Spleen (tissue), 11 donors: ENCODE measurements around the gene NRXN3. TPM values are rescaled to one million over a fixed set of nuclear protein-coding genes. Genes with fewer than 3 reads are reported as not detected.
A peak's percentile ranks its signal among the peaks of the same experiment; 100 is the strongest.

Experiments used
- DNase-seq: peaks from one replicate; pipeline ENCODE4 v3.0.0-alpha.2; 2020
- H3K27ac ChIP-seq, 8 donors: fragments of 200-600 bp; sonication (generic) in 7 of 8; 1 replicate in 4 of 8; 2 replicates in 4 of 8; pipeline versions ENCODE4 v1.5.0 to v1.8.0; 2016 to 2021; ENCODE audit warnings: inconsistent platforms in 4 of 8, mild to moderate bottlenecking in 4 of 8, moderate library complexity in 1 of 8
- H3K27me3 ChIP-seq, 7 donors: fragments of 200-600 bp; sonication (generic) in 6 of 7; replicated peaks in 1 of 7; 1 replicate in 4 of 7; 2 replicates in 3 of 7; pipeline versions ENCODE4 v1.5.0 to v1.8.0; 2016 to 2021; ENCODE audit warnings: inconsistent platforms in 3 of 7, mild to moderate bottlenecking in 1 of 7
- H3K36me3 ChIP-seq, 6 donors: fragments of 200-600 bp; sonication (generic) in 5 of 6; 1 replicate in 4 of 6; 2 replicates in 2 of 6; pipeline versions ENCODE4 v1.5.0 to v1.8.0; 2016 to 2021; ENCODE audit warnings: inconsistent platforms in 2 of 6
- H3K4me1 ChIP-seq, 6 donors: fragments of 200-600 bp; sonication (generic) in 5 of 6; 1 replicate in 3 of 6; 2 replicates in 3 of 6; pipeline versions ENCODE4 v1.5.0 to v1.8.0; 2016 to 2021; ENCODE audit warnings: inconsistent platforms in 3 of 6
- H3K4me3 ChIP-seq, 8 donors: fragments of 200-600 bp; sonication (generic) in 7 of 8; 1 replicate in 4 of 8; 2 replicates in 4 of 8; pipeline versions ENCODE4 v1.5.0 to v1.8.0; 2016 to 2021; ENCODE audit warnings: inconsistent platforms in 4 of 8, mild to moderate bottlenecking in 4 of 8, moderate library complexity in 2 of 8
- H3K9me3 ChIP-seq, 8 donors: fragments of 200-600 bp; sonication (generic) in 7 of 8; 1 replicate in 4 of 8; 2 replicates in 4 of 8; pipeline versions ENCODE4 v1.5.0 to v1.8.0; 2016 to 2021; ENCODE audit warnings: inconsistent platforms in 4 of 8
- CTCF ChIP-seq, 11 experiments: fragments of 200-600 bp in 7 of 11; fragments of 450-650 bp in 4 of 11; sonication (generic) in 4 of 11; IDR thresholded peaks in 8 of 11; conservative IDR thresholded peaks in 3 of 11; 1 replicate in 7 of 11; 2 replicates in 4 of 11; pipeline versions ENCODE4 v1.4.0 to v1.8.0; 2016 to 2021; ENCODE audit warnings: antibody characterized with exemption in 11 of 11, inconsistent platforms in 4 of 11, mild to moderate bottlenecking in 1 of 11
- POLR2A ChIP-seq, 3 donors: fragments of 450-650 bp; IDR thresholded peaks; one replicate each; pipeline ENCODE4 v1.5.1; 2017; ENCODE audit warnings: antibody characterized with exemption in 3 of 3, mild to moderate bottlenecking in 1 of 3
- POLR2AphosphoS5 ChIP-seq, 3 donors: sonication (generic); formaldehyde crosslinking; IDR thresholded peaks; one replicate each; pipeline ENCODE4 v1.5.1; 2017; ENCODE audit warnings: antibody characterized with exemption in 3 of 3
- WGBS, 5 donors: extraction: QIAGEN DNeasy Blood & Tissue Kit in 3 of 5; methylation state at CpG; one replicate each; pipeline versions ENCODE4 v1.1.5 to v1.1.7; 2013 to 2018; 5-methylcytosine and 5-hydroxymethylcytosine counted together
- intact Hi-C: fragments of 100-400 bp; cut with DNase I; formaldehyde crosslinking; loops from one replicate; pipeline ENCODE4 v1.15.0; 2023; ENCODE audit warnings: low total_unique reads
- polyA plus RNA-seq, 3 donors: library from polyadenylated mRNA; stranded (reverse); fragments of 200-250 nt; gene quantifications; one replicate each; pipeline ENCODE4 v1.2.1, GENCODE V29; 2013
- total RNA-seq, 7 donors: library from RNA; depleted of rRNA in 3 of 7; stranded (reverse); fragments of >200 nt in 3 of 7; fragmentation: NEBNext Ultra II Directional in 4 of 7; extraction: Animal tissue kit (Norgen Biotek cat#: 25700) in 4 of 7; gene quantifications; one replicate each; pipeline versions ENCODE4 v1.1.0 to v1.2.1, GENCODE V29; 2016 to 2021
- donor health status: healthy with polysubstance abuse.
- donor health status: DM: no; HTN: no; CAD: no; lungs with moderate emphysema.
- donor health status: DM: no; HTN: no; CAD: no.
- donor health status: Bipolar disorder and iron deficiency.
- donor health status: healthy.
- donor health status: DM: no; HTN: no; CAD: no.
- donor health status: DM: yes; HTN: yes; CAD: no.

The NRXN3 gene
- total and polyA plus RNA-seq, 10 donors = 0.21 to 11.5 (median 1.6) TPM

GRCh38 chr14:78927261-78927660, 757.1 kb downstream of the NRXN3 start:
- intact Hi-C loops = no loop called here
- 78 to 86% (median 82%) methylated on average over 3 of the region's 3 CpGs for WGBS, 5 donors
- no peak overlapping the region for H3K4me3 ChIP-seq

GRCh38 chr14:78933166-78933565, 763.0 kb downstream of the NRXN3 start:
- TF ChIP-seq POLR2AphosphoS5 (IDR thresholded peaks at IDR 0.05) = no peak
- no peak for TF ChIP-seq CTCF (IDR thresholded peaks at IDR 0.05 in 8 of 11, conservative IDR thresholded peaks at IDR 0.05 in 3 of 11)
- no peak for TF ChIP-seq POLR2A (IDR thresholded peaks at IDR 0.05)
- Histone ChIP-seq H3K36me3 (no peaks in the 10 kb centered on the region), H3K4me3 (no peak overlapping the region), H3K27me3 (no peaks in the 10 kb centered on the region), H3K27ac (no peak overlapping the region), H3K9me3 (peaks cover 0 to 13% (median 0%) of the 10 kb centered on the region in 8 donors), H3K4me1 (no peaks in the 10 kb centered on the region)
- DNase-seq = no peak
- 13 to 21% (median 16%) methylated on average over 2 of the region's 2 CpGs for WGBS, 5 donors
- intact Hi-C loops = no loop called here

More at GRCh38 chr14:78927261-78927660, 757.1 kb downstream of the NRXN3 start:
- Histone ChIP-seq H3K9me3 (peaks cover 0 to 14% (median 0%) of the 10 kb centered on the region in 8 donors), H3K4me1 (no peaks in the 10 kb centered on the region), H3K36me3 (no peaks in the 10 kb centered on the region), H3K27me3 (no peaks in the 10 kb centered on the region), H3K27ac (no peak overlapping the region)
- no peak for DNase-seq
- TF ChIP-seq POLR2A (IDR thresholded peaks at IDR 0.05) (no peak), CTCF (IDR thresholded peaks at IDR 0.05 in 8 of 11, conservative IDR thresholded peaks at IDR 0.05 in 3 of 11) (no peak), POLR2AphosphoS5 (IDR thresholded peaks at IDR 0.05) (no peak)

GRCh38 chr14:78933948-78934524, 763.9 kb downstream of the NRXN3 start:
- no peak for DNase-seq
- no peaks in the 10 kb centered on the region for H3K36me3 ChIP-seq
- 16 to 22% (median 19%) methylated on average over 4 of the region's 4 CpGs for WGBS, 5 donors
- no peaks in the 10 kb centered on the region for H3K27me3 ChIP-seq
- intact Hi-C loops = no loop called here
- no peak overlapping the region for H3K27ac ChIP-seq
- no peaks in the 10 kb centered on the region for H3K4me1 ChIP-seq
- H3K9me3 ChIP-seq = peaks cover 0 to 5% (median 0%) of the 10 kb centered on the region in 8 donors
- H3K4me3 ChIP-seq = no peak overlapping the region
- TF ChIP-seq POLR2AphosphoS5 (IDR thresholded peaks at IDR 0.05) = no peak
- peak in 6 of 11 experiments; percentile 20 to 42 (median 30) for TF ChIP-seq CTCF (IDR thresholded peaks at IDR 0.05 in 8 of 11, conservative IDR thresholded peaks at IDR 0.05 in 3 of 11)
- TF ChIP-seq POLR2A (IDR thresholded peaks at IDR 0.05) = no peak

GRCh38 chr14:78946949-78947348, 776.8 kb downstream of the NRXN3 start:
- no peak overlapping the region for H3K27ac ChIP-seq
- no peaks in the 10 kb centered on the region for H3K9me3 ChIP-seq
- H3K36me3 ChIP-seq = no peaks in the 10 kb centered on the region
- no peak overlapping the region for H3K4me3 ChIP-seq
- H3K4me1 ChIP-seq = no peaks in the 10 kb centered on the region
- no peak for TF ChIP-seq POLR2A (IDR thresholded peaks at IDR 0.05)
- TF ChIP-seq CTCF (IDR thresholded peaks at IDR 0.05 in 8 of 11, conservative IDR thresholded peaks at IDR 0.05 in 3 of 11) = no peak
- TF ChIP-seq POLR2AphosphoS5 (IDR thresholded peaks at IDR 0.05) = no peak
- no peaks in the 10 kb centered on the region for H3K27me3 ChIP-seq
- intact Hi-C loops = no loop called here
- DNase-seq = no peak
- WGBS, 5 donors = 89 to 100% (median 94%) methylated on average over 1 of the region's 1 CpG
